HG03520 (cell line): ENCODE measurements around the gene GABPB2.

ENCODE experiments used
- ATAC-seq: cut with Tn5 transposase; IDR thresholded peaks from one replicate; pipeline ENCODE4 v1.9.1; 2021; ENCODE audit warnings: mild to moderate bottlenecking, moderate library complexity; ENCODE audit not compliant: unreplicated experiment

GABPB2 gene

DNA sequence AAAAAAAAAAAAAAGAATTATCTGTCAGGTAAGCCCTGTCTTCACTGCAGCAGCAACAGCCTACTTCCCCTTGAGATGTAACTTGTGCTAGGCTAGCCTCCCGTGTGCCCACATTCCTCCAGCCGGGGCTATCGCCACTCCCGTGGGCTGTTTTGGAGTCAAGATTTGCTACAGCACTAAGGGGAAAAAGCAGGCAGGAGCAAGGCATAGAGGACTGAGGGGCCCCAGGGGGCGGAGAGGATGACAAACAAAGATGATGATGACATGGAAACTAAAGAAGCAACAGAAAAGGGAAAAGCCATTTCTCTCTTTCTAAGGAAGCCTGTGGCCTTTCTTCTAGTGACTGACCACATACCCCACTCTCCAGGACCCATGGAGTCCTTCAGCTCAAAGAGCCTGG, 87.8 kb downstream of the GABPB2 start:
- no peak for ATAC-seq

DNA sequence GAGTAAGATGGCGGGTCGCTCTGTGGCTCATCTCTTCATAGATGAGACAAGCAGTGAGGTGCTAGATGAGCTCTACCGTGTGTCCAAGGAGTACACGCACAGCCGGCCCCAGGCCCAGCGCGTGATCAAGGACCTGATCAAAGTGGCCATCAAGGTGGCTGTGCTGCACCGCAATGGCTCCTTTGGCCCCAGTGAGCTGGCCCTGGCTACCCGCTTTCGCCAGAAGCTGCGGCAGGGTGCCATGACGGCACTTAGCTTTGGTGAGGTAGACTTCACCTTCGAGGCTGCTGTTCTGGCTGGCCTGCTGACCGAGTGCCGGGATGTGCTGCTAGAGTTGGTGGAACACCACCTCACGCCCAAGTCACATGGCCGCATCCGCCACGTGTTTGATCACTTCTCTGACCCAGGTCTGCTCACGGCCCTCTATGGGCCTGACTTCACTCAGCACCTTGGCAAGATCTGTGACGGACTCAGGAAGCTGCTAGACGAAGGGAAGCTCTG, 88.2 kb downstream of the GABPB2 start:
- no peak for ATAC-seq

GRCh38 chr1:151159373-151159772, 88.8 kb downstream of the GABPB2 start:
- ATAC-seq = no peak

GRCh38 chr1:151164732-151165280, 94.2 kb downstream of the GABPB2 start:
- no peak for ATAC-seq

DNA sequence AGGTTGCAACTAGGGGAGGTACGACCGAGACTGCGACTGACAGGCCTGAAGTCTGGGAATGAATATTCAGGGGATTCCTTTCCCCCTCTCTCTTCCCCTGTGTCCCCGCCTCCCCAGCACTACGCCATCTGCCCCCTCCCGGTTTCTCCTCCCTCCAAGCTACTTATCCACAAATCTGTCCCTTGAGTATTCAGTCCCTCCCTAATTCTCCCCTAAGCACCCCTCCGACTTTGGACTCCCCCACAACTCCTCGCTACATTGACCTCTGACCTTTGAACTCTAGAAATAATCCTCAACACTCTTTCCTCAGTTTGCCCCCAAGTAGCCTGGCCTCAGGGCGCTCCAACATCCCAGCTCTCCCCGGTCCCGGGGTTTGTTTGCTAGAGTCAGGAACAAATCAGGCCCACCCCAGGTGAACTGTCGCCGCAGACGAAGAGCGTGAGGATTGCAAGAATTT, 94.7 kb downstream of the GABPB2 start:
- no peak for ATAC-seq

GRCh38 chr1:151165738-151166504, 95.4 kb downstream of the GABPB2 start, which contains the start of the genes LYSMD1 and SCNM1:
LYSMD1 (minus strand) TSS chr1:151165902; CDS start chr1:151165258, 644 bp downstream.
SCNM1 (plus strand) TSS chr1:151166144; CDS start chr1:151166153, 9 bp downstream.
- ATAC-seq = peak; percentile 85

- ATAC-seq = no peak
Observed at GRCh38 chr1:151166505-151166956, 96.0 kb downstream of the GABPB2 start.

DNA sequence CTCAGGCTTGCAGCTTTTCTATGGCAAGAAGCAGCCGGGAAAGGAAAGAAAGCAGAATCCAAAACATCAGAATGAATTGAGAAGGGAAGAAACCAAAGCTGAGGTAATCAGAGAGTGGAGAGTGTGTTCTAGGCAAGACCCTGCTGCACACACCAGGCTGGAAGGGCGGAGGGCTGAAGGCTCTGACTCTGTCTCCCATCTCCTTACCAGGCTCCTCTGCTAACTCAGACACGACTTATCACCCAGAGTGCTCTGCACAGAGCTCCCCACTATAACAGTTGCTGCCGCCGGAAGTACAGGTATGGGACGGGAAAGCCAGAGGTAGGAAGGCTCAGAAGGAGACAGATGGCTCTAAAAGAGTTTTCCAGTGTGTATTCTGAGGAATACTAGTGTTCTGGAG, 96.6 kb downstream of the GABPB2 start:
- ATAC-seq = no peak

DNA sequence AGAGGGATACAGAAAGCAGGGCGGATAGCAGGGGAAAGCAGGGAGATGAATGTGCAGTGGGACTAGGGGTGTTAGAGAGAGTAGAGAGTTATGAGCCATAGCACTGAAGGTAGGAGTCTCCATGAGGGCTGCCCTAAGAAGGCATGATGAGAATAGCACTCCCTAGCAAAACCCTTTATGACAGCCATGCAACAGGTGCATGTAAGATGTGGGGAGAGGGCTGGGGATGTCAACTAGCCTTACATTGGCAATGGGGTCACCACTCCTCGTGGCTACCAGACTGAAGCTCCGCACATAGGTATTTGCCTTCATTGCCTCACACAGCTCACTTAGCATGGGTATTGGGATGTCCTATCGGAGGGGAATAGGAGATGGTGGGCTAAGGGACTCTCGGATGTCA, 100.6 kb downstream of the GABPB2 start:
- ATAC-seq = no peak
